RWPE1 (cell line): Measurements from ENCODE around the gene TEDC1.

Source experiments
- CTCF ChIA-PET: fragments of 350-600 bp; sonication (Branson Sonifier 250); formaldehyde crosslinking; extraction: SDS; loops from one replicate; lab custom pipeline; 2021; lab: Yijun Ruan, JAX
- POLR2A ChIA-PET: fragments of 400-600 bp; formaldehyde crosslinking; extraction: SDS; loops from one replicate; lab custom pipeline; 2020; ENCODE audit warnings: antibody characterized with exemption; ENCODE audit not compliant: low non-redundant PET; lab: Yijun Ruan, JAX
- DNase-seq: peaks from one replicate; pipeline ENCODE4 v3.0.0; 2012; ENCODE audit warnings: low spot score
- H3K27ac ChIP-seq: fragments of 450-650 bp; 2 replicates; pipeline ENCODE4 v1.5.1; 2017
- CTCF ChIP-seq: fragments of 450-650 bp; conservative IDR thresholded peaks from 2 replicates; pipeline ENCODE4 v1.5.1; 2017; ENCODE audit warnings: low read depth, mild to moderate bottlenecking

Gene TEDC1

GRCh38 chr14:105499256-105500035 is 8.4 kb downstream of the TEDC1 start:
- CTCF ChIA-PET: interaction anchor here (1.5 kb wide), 1 partner anchor 29 kb away, joined by 5 read pairs; no protein-coding TSS in a partner anchor
- DNase-seq: no peak
- POLR2A ChIA-PET: no interaction called here
- no peak for TF ChIP-seq CTCF
- H3K27ac ChIP-seq: peak overlapping the region; percentile 100

GRCh38 chr14:105500036-105500725 is 9.1 kb downstream of the TEDC1 start:
- DNase-seq: no peak
- H3K27ac ChIP-seq: peak overlapping the region; percentile 100
- POLR2A ChIA-PET: no interaction called here
- CTCF ChIA-PET: interaction anchor here (1.5 kb wide), 1 partner anchor 28 kb away, joined by 5 read pairs; no protein-coding TSS in a partner anchor
- TF ChIP-seq CTCF: no peak

GRCh38 chr14:105500726-105501101 is 9.7 kb downstream of the TEDC1 start:
- ChIA-PET POLR2A (no interaction called here), CTCF (interaction anchor here (1.5 kb wide), 1 partner anchor 27 kb away, joined by 5 read pairs; no protein-coding TSS in a partner anchor)
- DNase-seq: no peak
- TF ChIP-seq CTCF: no peak
- peak overlapping the region; percentile 100 for H3K27ac ChIP-seq

GRCh38 chr14:105501504-105502291 is 10.7 kb downstream of the TEDC1 start:
- CTCF ChIA-PET: interaction anchor here (1.2 kb wide), 1 partner anchor 21 kb away, joined by 3 read pairs; no protein-coding TSS in a partner anchor
- DNase-seq: no peak
- H3K27ac ChIP-seq: no peak overlapping the region
- TF ChIP-seq CTCF: no peak
- POLR2A ChIA-PET: no interaction called here

- DNase-seq: no peak
- no peak overlapping the region for H3K27ac ChIP-seq
- TF ChIP-seq CTCF: no peak
- POLR2A ChIA-PET: no interaction called here
- CTCF ChIA-PET: interaction anchor here (0.8 to 1.2 kb wide), 2 partner anchors 22 to 25 kb away, joined by 3 read pairs; no protein-coding TSS in a partner anchor
Observed at GRCh38 chr14:105502446-105503295, 11.6 kb downstream of the TEDC1 start.
